ENCODE data around the gene SERINC2.
"Not testable (repeated sequence)": the region's sequence is repeated elsewhere in the genome, so short reads cannot be mapped to it uniquely, and the experiment has no call there.

Gene SERINC2

DNA sequence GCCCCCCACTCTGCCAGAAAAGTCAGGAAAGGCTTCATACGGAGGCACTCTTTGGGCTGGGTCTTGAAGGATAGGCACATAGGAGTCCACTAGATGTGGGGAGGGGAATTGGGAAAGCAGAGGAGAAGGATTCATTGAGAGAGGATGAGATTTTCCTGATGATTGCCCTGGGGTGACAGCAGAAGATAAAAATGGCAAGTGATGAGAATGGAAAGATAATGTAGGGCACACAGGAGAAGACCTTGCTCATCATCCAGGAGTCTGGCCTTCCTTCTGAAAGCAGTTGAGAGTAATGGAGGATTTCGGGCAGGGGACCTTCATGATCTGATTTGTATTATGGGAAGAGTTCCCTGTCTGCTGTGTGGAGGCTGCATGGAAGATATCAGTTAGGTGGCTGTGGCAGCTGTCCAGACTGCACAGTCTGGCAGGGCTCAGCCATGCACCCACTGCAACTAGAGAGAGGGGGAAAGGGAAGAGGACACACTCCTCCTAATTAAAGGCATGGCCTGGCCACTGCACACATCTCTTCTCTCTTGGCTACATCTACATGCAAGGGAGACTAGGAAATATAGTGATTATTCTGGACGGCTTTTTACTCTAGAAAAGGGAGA, 30.5 kb upstream of the SERINC2 start:
- no peak for DNase-seq (ENCODE audit: low read depth in 4 of 4, low spot score in 1 of 4)

DNA sequence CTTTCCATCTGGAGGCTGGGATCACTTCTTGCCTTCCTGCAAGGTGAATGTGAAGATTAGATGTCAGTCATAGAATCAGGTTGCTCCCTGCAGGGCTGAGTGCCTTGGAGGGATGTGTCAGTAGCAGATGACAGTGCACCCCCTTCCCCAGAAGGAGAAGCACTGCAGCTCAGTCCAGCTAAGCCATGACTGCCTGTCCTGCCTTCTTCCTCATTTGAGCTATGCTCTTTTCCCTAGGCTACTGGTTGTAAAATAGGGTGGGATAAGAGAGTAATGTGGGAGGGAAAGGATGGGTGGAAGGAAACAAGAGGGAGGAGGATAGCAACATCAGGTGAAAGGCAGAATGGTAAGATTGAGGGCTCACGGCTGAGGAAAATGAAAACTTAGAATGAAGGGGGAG, 29.0 kb upstream of the SERINC2 start:
- DNase-seq (ENCODE audit: low read depth in 4 of 4, low spot score in 1 of 4): no peak

DNA sequence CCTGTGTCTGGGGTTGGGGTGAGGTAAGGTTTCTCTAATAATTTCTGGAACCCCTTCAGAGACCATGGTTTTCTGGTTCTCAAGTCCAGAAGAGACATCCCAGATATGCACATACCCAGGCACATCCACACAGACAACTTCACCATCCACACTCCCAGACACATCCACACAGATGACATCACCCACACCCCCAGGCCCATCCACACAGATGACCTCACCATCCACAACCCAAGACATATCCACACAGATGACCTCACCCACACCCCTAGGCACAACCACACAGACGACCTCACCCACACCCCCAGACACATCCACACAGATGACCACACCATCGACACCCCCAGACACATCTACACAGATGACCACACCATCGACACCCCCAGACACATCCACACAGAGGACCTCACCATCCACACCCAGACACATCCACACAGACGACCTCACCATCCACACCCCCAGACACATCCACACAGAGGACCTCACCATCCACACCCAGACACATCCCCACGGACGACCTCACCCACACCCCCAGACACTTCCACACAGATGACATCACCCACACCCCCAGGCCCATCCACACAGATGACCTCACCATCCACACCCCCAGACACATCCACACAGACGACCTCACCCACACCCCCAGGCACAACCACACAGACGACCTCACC, 26.3 kb upstream of the SERINC2 start:
- DNase-seq (ENCODE audit: low read depth in 4 of 4, low spot score in 1 of 4): not testable (repeated sequence)

DNA sequence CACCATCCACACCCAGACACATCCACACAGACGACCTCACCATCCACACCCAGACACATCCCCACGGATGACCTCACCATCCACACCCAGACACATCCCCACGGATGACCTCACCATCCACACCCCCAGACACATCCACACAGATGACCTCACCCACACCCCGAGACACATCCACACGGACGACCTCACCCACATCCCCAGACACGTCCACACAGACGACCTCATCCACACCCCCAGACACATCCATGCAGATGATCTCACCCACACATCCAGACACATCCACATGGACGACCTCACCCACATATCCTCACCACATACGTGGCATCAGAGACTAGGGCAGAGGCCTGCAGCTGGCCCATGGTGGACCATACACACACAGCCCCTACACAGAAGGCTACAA, 25.4 kb upstream of the SERINC2 start:
- DNase-seq (ENCODE audit: low read depth in 4 of 4, low spot score in 1 of 4): no peak

DNA sequence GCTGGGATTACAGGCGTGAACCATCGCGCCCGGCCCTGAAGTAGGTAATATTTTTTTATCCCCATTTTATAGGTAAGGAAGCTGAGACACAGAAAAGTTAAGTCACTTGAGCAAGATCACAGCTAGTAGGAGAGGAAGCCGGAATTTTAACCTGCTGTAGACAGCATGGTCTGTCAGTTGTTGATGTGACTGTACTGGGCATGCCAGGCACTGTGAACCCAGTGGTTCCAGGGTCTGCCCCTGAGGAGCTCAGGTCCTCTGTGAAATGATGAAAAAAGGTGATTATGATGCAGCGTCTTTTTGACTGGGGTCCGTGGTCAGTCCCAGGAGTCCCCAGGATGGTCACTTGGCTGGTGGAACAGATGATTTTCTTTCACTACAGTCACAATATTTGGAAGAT, 23.4 kb upstream of the SERINC2 start:
- DNase-seq (ENCODE audit: low read depth in 4 of 4, low spot score in 1 of 4): no peak

DNA sequence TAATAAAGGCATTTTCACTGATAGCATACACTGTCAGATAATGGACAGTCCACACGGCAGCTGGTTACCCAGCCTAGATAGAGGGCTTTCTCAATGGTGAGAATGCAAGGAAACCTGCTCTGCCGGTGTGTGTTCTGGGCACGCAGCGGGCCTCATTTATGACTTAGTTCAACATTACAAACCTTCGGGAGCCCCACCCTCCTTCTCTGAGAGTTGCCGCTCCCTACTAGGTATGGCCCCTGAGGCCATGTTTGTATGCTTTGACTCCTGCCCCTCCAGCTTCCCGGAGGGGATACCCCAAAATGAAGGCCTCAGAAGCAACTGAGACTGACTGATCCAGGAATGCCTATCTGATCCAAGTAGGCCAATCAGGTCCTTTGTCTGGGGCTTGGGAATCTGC, 22.9 kb upstream of the SERINC2 start:
- no peak for DNase-seq (ENCODE audit: low read depth in 4 of 4, low spot score in 1 of 4)

DNA sequence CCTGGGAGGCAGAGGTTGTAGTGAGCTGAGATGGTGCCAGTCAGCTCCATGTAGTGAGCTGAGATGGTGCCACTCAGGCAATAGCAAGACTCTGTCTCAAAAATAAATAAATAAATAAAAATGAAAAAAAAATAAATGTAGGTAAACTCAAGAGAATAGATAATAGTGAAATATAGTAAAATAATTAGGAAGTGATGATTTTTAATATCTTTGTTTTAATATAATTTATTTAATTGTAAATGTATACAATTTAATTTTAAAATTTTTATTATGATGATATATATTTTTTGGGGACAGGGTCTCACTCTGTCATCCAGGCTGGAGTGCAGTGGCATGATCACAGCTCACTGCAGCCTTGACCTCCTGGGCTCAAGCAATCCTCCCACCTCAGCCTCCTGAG, 19.6 kb upstream of the SERINC2 start:
- DNase-seq (ENCODE audit: low read depth in 4 of 4, low spot score in 1 of 4): no peak

DNA sequence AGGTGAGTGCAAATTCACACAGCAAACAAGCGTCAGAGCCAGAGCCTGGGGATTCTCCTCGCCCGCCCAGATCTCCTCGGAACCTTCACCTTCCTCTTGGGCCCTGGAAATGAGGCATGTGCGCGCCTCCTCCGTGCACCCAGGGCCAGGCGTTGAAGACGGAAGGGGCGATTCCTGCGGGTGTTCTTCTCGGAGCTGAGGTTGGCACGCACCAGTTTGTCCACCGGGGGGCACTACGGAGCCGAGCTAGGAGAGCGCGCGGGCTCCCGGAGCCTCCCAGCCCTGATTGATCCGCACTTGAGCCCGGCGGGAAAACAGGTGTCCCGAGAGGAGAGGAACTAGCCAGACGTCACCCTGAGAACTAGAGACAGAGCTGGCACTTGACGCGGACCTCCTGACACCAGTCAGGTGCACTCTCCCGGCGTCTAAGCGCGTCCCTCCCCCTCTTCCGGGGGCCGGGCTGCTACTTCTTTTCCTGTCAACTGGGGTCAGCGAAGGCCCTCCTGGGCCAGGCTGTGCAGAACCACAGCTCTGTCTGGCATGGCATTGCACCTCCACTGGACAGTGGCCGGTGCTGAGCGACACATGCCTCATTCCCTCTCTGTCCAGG, 18.3 kb upstream of the SERINC2 start:
- peak; percentile 64 to 78 (median 72) for DNase-seq (ENCODE audit: low read depth in 4 of 4, low spot score in 1 of 4)

DNA sequence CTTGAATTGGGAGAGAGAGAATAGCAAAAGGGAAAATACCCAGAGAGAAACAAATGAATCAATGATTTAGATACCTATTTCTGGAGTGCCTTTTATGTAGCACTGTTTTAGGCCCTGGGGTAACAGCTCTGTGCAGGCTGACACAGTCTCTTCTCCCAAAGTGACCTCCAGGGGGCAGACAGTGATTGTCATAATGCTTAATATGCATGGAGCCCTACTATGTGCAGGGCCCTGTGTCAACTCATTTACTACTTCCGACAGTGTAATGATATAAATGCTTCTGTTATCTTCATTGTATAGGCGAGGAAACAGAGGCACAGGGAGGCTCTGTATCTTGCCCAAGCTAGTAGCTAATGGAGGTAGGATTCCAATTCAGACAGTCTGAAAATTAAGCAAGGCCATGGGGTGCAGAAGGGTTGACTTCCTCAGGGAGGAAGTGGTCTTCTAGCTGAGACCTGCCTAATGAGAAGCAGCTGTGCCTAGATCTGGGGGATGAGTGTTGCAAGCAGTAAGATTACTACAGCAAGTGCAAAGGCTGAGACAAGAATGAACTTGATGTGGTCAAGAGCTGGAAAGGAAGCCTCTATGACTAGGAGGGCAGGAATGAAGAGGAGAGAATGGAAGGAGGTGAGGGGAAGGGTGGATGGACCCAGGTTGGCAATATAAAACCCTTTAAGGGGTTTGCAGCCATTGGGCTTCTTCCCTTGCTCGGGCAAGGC, 16.2 kb upstream of the SERINC2 start:
- no peak for DNase-seq (ENCODE audit: low read depth in 4 of 4, low spot score in 1 of 4)

DNA sequence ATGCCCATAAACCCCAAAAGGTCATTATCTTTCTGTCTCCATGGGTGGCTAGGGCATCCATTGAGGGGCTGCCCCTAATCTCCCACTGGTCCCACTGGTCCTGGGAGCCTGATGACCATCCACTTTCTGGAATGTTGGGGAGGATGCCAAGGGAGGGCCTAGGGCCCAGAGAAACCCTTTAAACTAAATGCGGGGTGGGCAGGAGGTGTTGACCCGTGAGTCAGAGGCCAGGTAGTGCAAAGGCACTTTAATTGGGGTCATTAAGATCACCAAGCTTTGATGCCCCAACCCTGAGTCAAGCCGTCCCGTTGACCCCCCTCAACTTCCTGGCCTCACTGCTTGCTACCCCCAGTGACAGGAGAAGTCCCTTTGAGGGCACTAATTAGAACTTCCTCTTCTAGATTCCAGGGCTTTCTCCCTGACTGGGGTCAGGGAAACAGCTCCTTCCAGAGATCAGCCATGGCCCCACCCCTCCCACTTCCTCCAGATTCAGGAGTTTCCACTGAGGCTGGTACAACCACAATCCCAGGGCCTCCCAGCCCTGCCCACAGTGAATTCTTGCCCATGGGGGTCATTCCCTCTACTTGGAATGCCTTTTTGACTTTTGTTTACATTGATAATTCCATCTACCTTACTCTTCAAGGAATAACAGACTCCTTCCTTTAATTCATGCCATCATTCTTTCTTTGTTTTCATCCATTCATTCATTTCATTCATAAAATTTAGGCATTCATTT, 15.5 kb upstream of the SERINC2 start:
- DNase-seq (ENCODE audit: low read depth in 4 of 4, low spot score in 1 of 4): no peak

DNA sequence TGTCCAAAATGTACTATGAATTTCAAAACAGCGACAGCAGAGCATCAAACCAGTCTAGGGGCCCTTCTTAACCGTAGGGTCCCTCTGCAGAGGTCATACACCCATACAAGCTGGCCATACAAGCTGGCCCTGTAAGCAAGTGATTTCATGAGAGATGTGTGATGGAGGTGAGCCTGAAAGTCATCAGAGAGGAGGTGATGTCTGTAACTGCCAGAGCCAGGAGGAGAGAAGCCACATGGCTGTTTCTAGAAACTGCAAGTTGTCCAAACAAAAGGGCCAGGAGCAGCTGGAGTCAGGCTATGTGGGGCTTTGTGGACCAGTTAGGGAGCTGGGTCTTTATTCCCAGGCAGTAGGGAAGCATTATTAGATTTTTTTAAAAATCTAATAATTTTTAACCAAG, 14.8 kb upstream of the SERINC2 start:
- no peak for DNase-seq (ENCODE audit: low read depth in 4 of 4, low spot score in 1 of 4)

DNA sequence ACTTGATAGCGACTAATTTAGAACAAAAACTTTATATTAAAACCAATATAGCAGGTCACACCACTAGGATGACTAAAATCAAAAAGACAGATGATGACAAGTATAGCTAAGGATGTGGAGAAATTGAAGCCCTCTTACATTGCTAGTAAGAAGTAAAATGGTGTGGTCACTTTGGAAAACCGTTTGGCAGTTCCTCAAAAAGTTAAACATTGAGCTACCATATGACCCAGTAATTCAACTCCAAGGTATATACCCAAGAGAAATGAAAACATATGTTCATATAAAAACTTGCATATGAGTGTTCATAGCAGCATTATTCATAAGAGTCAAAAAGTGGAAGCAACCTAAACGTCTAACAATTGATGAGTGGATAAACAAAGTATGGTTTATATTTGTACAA, 13.0 kb upstream of the SERINC2 start:
- DNase-seq (ENCODE audit: low read depth in 4 of 4, low spot score in 1 of 4): no peak

DNA sequence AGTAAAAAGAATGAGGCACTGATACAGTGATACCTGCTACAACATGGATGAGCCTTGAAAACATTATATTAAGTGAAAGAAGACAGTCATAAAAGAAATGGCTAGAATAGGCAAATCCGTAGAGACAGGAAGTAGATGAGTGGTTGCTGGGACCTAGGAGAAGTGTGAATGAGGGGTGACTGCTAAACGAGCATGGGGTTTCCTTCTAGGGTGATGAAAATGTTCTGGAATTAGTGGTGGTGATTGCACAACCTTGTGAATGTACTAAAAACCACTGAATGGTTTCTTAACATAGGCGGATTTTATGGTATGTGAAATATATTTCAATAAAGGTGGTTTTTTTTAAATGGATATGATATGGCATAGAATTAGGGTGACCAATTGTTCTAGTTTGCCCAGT, 12.6 kb upstream of the SERINC2 start:
- DNase-seq (ENCODE audit: low read depth in 4 of 4, low spot score in 1 of 4): no peak

DNA sequence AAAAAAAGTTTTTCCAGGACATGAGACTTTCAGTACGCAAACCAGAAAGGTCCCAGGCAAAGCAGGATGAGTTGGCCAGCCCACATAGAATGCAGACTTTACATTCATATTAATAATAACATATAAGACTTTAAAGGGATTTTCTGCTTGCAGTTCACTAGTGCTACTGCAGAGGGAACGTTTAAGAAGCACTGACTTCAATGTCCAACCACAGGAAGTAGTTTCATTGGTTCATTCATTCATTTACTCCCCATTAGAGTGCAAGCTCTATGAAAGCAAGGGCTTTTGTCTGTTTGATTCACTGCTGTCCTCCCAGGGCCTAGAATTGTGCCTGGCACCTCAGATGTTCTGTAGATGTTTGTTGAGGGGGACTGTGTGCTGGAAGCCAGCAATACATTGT, 11.8 kb upstream of the SERINC2 start:
- DNase-seq (ENCODE audit: low read depth in 4 of 4, low spot score in 1 of 4): no peak

DNA sequence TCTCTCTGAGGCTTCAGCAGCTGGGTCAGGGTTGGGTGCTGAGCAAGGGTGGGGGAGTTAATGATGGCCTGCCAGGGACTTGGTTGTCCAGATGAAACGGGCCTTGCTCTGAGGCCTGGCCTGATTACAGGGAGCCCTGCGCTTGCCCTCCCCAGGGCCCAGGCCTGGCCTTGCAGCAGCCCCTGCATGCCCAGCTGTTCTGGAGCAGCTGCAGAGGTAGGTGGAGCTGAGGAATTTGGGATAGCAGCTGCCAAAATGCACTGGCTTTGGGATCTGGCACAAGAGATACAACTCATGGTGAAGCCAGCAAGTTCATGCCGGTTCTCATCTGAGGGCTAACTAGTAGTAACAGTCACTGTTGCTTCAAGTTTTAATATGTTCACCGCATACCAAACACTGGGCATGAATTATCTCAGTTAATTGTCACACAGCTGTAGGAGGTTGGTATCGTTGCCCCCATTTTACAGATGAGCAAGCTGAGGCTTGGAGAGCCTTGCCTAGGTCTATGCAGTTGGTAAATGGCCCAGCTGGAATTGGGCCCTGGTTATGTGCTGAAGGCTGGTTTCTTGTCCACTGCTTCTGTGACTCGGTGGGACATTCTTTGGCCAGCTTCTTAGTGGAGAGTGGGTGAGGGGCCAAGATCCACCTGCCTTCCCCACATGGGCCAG, 7.3 kb upstream of the SERINC2 start:
- DNase-seq (ENCODE audit: low read depth in 4 of 4, low spot score in 1 of 4): no peak

DNA sequence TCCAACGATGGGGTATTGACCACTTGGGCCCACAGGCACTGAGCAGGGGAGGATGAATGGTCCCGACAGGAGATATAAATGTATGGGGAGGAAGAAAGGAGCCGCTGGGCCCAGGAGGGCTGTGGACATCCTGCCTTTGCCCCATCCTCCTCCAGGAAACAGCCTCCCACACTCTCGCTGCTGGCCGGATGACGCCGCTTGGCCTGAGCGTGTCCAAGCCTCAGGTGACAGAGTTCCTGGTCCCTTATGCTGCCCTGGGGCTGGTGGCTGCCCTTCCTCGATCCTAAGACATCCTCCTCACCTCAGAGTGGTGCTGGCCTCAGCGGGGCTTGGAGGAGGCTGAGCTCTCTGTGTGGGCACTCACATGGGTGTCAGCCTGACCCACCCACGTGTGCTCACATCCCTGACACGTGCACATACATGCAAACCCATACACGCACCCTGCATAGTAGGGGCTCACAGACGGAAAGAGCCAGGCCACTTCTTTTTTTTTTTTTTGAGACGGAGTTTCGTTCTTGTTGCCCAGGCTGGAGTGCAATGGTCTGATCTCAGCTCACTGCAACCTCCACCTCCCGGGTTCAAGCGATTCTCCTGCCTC, 5.9 kb upstream of the SERINC2 start:
- DNase-seq (ENCODE audit: low read depth in 4 of 4, low spot score in 1 of 4): no peak

DNA sequence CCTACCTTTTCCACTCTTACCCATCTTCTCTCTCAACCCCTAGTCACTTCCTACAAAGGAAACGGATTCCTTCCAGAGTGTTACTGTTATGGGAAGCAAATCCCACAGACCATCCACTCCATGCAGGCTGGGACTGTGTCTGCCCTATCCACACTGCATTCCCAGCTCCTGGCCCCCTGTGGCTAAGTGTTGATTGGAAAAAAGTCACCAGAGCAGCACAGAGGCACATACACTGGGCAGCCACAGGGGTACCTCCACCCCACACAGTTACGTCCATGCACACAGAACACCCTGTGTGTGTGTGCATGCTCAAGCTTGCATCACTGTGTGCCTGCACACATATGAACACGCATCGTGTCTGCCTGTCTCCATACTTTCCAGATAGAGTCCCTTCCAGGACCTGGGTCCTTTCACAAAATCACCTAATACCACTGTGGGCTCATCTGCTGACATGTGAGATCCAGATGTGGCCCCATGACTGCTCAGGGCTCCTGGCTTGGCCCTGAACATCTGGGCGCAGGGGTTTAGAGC, 4.2 kb upstream of the SERINC2 start:
- no peak for DNase-seq (ENCODE audit: low read depth in 4 of 4, low spot score in 1 of 4)

DNA sequence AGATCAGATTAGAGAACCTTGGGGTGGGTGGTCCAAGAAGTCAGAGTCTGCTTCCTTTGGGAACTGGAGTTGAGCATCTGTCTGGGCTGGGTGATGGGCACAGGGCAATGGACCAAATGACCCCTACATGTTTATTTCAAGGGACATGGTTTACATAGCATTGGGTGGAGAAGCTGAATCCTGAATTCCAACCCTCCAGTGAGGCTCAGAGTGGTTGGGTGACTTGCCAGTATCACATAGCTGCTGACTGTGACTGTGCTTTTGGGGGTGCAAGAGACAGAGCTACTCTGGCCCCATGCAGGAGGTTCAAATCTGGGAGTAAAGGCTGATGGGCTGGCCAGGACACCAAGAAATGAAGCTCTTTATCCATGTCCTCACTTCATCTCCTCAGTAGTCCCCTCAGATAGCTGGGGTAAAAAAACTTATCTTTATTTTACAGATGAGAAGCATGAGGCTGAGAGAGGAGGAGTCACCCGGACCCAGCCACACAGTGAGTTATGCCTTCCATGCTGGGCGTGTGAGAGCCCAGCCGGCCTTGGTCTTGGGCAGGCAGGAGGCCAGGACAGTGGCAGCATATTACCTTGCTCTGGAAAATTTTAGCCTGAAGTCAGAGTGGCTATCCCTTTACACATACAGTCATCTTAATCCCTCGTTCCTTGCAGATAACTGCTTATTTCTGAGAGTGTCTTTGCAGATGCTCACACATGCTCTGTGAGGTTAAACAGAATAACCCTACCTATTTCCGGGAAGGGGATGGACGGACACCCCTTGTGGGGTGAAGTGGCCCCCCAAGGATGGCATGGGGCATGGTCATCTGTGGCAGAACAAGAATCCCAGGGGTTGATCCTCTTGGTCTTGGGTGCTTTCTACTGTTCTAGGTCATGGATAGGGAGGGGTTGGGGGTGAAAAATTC, 2.8 kb upstream of the SERINC2 start:
- no peak for DNase-seq (ENCODE audit: low read depth in 4 of 4, low spot score in 1 of 4)

DNA sequence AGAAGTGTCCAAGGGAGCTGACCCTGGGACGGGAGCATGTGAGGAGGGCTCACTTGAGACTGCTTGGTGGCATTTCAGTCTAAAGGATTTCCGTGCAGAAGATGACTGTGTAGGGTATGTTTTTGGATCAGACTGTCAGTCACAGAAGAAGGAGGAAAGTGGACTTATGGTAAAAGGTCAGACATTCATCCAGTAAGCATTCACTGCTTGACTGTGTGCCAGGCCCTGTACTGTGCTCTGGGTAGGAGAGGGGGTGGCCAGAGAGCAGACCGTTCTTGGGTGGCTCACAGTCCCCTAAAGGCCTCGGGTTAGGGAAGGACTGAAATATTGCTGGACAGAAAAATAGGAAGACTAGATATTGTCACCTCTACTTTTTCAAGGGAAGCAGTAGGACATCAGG, 2.1 kb upstream of the SERINC2 start:
- no peak for DNase-seq (ENCODE audit: low read depth in 4 of 4, low spot score in 1 of 4)

Data from stimulated activated CD4-positive, alpha-beta T cell treated with anti-CD3 and anti-CD28 coated beads, Interleukin-1b, Interleukin-23, amount 100 ng/mL, for 24 hours (primary cell).